Ishikawa (cell line): ENCODE measurements around the gene RBCK1.

Experiments
- EP300 ChIP-seq: IDR thresholded peaks from 2 replicates; pipeline ENCODE4 v1.6.1; 2012; ENCODE audit warnings: borderline replicate concordance
- RAD21 ChIP-seq: IDR thresholded peaks from 2 replicates; pipeline ENCODE4 v1.6.1; 2012; ENCODE audit warnings: low read depth

GRCh38 chr20:402898-403581, 5.1 kb upstream of the RBCK1 start:
- TF ChIP-seq RAD21 (no peak), EP300 (no peak)
